K562 treated with DMSO at 1 percent for 12 hours (cell line): Measurements from ENCODE around the gene EPB42. TPM values are rescaled to one million over a fixed set of nuclear protein-coding genes. Genes with fewer than 3 reads are reported as not detected.

ENCODE experiments used
- total RNA-seq: library from RNA; unstranded; fragments of 300-600 nt; gene quantifications from 2 replicates; pipeline ENCODE4 v1.2.3, GENCODE V29; 2022; ENCODE audit not compliant: insufficient read depth

The EPB42 gene
- total RNA-seq = 0.99 and 1.7 TPM in 2 replicates

DNA sequence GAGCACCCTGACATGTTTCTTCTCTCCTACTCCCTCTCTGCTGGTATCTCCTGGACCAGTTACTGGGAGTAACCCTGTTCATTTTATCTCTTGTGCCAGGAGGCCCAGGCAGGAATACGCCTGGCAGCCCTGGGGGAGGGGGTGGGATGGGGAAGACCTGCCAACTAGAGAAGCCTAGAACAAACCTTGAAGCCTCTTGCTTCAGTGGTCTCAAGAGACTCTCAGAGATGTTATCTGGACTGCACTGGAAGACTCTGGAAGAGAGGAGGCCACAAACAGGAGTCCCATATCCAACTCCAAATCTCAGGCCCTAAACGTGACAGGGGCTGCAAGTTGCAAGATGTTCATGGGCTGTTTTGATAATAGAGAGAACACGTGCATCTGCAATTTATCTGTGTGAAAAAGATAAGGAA is at the start of gene EPB42:
Gene EPB42, minus strand, starts transcription at position 28 of the 413 bp plus-strand sequence. CDS start 193 bp downstream, outside the sequence.

DNA sequence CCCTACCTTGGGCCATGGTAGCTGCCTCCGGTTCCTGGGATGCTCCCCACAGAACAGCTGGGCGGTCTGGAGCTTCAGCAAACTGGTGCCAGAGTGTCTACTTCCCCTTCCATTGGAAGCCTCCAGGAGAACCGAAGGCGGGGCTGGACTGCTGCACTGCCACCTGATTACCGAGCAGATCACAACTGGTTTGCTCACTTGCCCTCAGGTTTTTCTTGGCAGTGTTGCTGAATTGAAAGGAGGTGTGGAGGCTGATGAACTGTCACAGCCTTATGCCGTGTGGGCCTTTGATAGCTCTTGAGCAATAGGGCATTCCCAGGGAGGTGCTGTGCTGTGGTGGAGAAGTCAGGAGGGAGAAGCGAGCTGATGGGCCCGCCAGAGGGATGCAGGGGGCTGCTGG is 46.0 kb upstream of the EPB42 start, which contains the start of gene TGM5:
Gene TGM5, minus strand, starts transcription at position 95 of the 400 bp plus-strand sequence. Its CDS starts 79 bp downstream, at position 16.

DNA sequence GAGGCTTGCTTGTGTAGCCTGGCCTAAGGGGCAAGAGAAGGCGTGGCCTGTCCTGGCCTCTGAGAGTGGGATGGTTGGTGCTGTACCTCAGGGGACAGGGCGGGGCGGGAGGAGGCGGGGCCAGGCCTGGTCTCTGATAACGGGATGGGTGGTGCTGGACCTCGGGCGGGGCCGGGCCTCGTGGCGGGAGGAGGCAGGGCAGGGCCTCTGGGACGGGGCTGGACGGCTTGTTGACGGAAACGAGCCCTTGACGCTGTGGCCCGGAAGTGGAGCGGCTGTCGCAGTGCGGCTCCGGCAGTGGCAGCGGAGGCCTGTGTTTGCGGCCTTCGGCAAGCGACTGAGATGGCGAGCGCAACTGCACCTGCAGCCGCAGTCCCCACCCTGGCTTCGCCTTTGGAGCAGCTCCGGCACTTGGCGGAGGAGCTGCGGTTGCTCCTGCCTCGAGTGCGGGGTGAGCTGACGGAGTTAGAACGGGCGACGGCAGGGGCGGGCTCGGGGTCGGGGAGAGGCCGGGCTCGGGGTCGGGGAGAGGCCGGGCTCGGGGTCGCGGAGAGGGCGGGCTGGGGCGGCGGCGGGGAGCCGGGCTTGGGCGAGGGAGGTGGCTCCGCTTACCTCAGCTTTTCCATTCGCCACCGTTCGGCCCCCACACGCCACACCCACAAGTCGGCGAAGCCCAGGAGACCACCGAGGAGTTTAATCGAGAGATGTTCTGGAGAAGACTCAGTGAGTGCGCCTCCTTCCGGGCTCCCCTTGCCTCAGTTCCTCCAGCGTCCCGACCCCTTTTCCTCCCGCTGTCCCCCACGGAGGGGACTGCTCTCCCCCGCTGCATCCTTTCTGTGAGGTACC is 35.4 kb downstream of the EPB42 start, which contains the start of gene CCNDBP1:
Gene CCNDBP1, plus strand, starts transcription at position 247 of the 846 bp plus-strand sequence. Its CDS starts 96 bp downstream, at position 343.

Other genes with a start within 250 kb of the EPB42 start
- 2.8 and 11.1 TPM in 2 replicates for gene UBR1, start 115.0 kb downstream of the EPB42 start, total RNA-seq
- 9.3 and 16.6 TPM in 2 replicates for gene TMEM62, start 87.4 kb downstream of the EPB42 start, total RNA-seq
- 94.1 and 128 TPM in 2 replicates for gene CCNDBP1, start 35.6 kb downstream of the EPB42 start, total RNA-seq
- gene TGM5, start 45.9 kb upstream of the EPB42 start, total RNA-seq = not detected in 2 replicates
- not detected in 2 replicates for gene TGM7, start 81.2 kb upstream of the EPB42 start, total RNA-seq
- 4.2 and 6.2 TPM in 2 replicates for gene LCMT2, start 109.6 kb upstream of the EPB42 start, total RNA-seq
- gene ZSCAN29, start 150.0 kb upstream of the EPB42 start, total RNA-seq = 5.3 and 33.9 TPM in 2 replicates
- 8.3 and 38.2 TPM in 2 replicates for gene TUBGCP4, start 150.1 kb upstream of the EPB42 start, total RNA-seq